ENCODE data around the gene SAMSN1. TPM values are rescaled to one million over a fixed set of nuclear protein-coding genes. Genes with fewer than 3 reads are reported as not detected.
"Not testable (repeated sequence)": the region's sequence is repeated elsewhere in the genome, so short reads cannot be mapped to it uniquely, and the experiment has no call there.

SAMSN1 gene
- total RNA-seq, 4 donors from 2014 or later, result 0.82 to 1.4 (median 1.4) TPM; not detected in 1

GRCh38 chr21:14547834-14548513 lies 1.9 kb upstream of the SAMSN1 start:
- intact Hi-C loops (cut with DNase I; ENCODE audit: low total_unique reads) (no loop called here), in situ Hi-C loops (cut with MboI; ENCODE audit: low sequenced_read_pairs in 4 of 4) (no loop called here)
- no peaks in the 10 kb centered on the region for H3K9me3 ChIP-seq
- DNase-seq, result no peak
- no peak overlapping the region for H3K4me3 ChIP-seq
- no peak overlapping the region for H3K27ac ChIP-seq
- H3K27me3 ChIP-seq, result no peaks in the 10 kb centered on the region
- ATAC-seq, result no peak
- TF ChIP-seq CTCF (IDR thresholded peaks at IDR 0.05 in 4 of 5, conservative IDR thresholded peaks at IDR 0.05 in 1 of 5) (no peak), POLR2A (IDR thresholded peaks at IDR 0.05) (no peak)
- H3K4me1 ChIP-seq, result no peaks in the 10 kb centered on the region
- H3K36me3 ChIP-seq, result no peaks in the 10 kb centered on the region

GRCh38 chr21:14546719-14547118 lies 604 bp upstream of the SAMSN1 start:
- DNase-seq; H3K36me3 ChIP-seq; H3K9me3 ChIP-seq; H3K27ac ChIP-seq; H3K27me3 ChIP-seq; H3K4me3 ChIP-seq; intact Hi-C loops (cut with DNase I; ENCODE audit: low total_unique reads); ATAC-seq; H3K4me1 ChIP-seq; in situ Hi-C loops (cut with MboI; ENCODE audit: low sequenced_read_pairs in 4 of 4): not testable (repeated sequence)

GRCh38 chr21:14543983-14544382 lies 2.1 kb downstream of the SAMSN1 start:
- TF ChIP-seq CTCF (IDR thresholded peaks at IDR 0.05 in 4 of 5, conservative IDR thresholded peaks at IDR 0.05 in 1 of 5), result no peak
- no peak for TF ChIP-seq POLR2A (IDR thresholded peaks at IDR 0.05)
- Histone ChIP-seq H3K27ac (no peak overlapping the region), H3K9me3 (no peaks in the 10 kb centered on the region), H3K4me3 (no peak overlapping the region), H3K36me3 (no peaks in the 10 kb centered on the region), H3K4me1 (no peaks in the 10 kb centered on the region), H3K27me3 (no peaks in the 10 kb centered on the region)
- in situ Hi-C loops (cut with MboI; ENCODE audit: low sequenced_read_pairs in 4 of 4) (no loop called here), intact Hi-C loops (cut with DNase I; ENCODE audit: low total_unique reads) (no loop called here)
- ATAC-seq (no peak), DNase-seq (no peak)

GRCh38 chr21:14542638-14543037 lies 3.5 kb downstream of the SAMSN1 start:
- intact Hi-C loops (cut with DNase I; ENCODE audit: low total_unique reads) (no loop called here), in situ Hi-C loops (cut with MboI; ENCODE audit: low sequenced_read_pairs in 4 of 4) (no loop called here)
- Histone ChIP-seq H3K27ac (no peak overlapping the region), H3K27me3 (no peaks in the 10 kb centered on the region), H3K4me1 (no peaks in the 10 kb centered on the region), H3K36me3 (no peaks in the 10 kb centered on the region), H3K4me3 (no peak overlapping the region), H3K9me3 (no peaks in the 10 kb centered on the region)
- TF ChIP-seq POLR2A (IDR thresholded peaks at IDR 0.05) (no peak), CTCF (IDR thresholded peaks at IDR 0.05 in 4 of 5, conservative IDR thresholded peaks at IDR 0.05 in 1 of 5) (no peak)
- no peak for DNase-seq
- ATAC-seq, result no peak

- intact Hi-C loops (cut with DNase I; ENCODE audit: low total_unique reads) (no loop called here), in situ Hi-C loops (cut with MboI; ENCODE audit: low sequenced_read_pairs in 4 of 4) (no loop called here)
- Histone ChIP-seq H3K4me1 (no peaks in the 10 kb centered on the region), H3K27me3 (no peaks in the 10 kb centered on the region), H3K9me3 (no peaks in the 10 kb centered on the region), H3K27ac (no peak overlapping the region), H3K4me3 (no peak overlapping the region), H3K36me3 (no peaks in the 10 kb centered on the region)
- DNase-seq (no peak), ATAC-seq (no peak)
- TF ChIP-seq CTCF (IDR thresholded peaks at IDR 0.05 in 4 of 5, conservative IDR thresholded peaks at IDR 0.05 in 1 of 5), result no peak
- no peak for TF ChIP-seq POLR2A (IDR thresholded peaks at IDR 0.05)
Observed at GRCh38 chr21:14541841-14542490, 4.1 kb downstream of the SAMSN1 start.
